ENCODE results near the gene PRM1. TPM values are rescaled to one million over a fixed set of nuclear protein-coding genes. Genes with fewer than 3 reads are reported as not detected.

The PRM1 gene
- total and polyA plus RNA-seq, 11 donors, result not detected

DNA sequence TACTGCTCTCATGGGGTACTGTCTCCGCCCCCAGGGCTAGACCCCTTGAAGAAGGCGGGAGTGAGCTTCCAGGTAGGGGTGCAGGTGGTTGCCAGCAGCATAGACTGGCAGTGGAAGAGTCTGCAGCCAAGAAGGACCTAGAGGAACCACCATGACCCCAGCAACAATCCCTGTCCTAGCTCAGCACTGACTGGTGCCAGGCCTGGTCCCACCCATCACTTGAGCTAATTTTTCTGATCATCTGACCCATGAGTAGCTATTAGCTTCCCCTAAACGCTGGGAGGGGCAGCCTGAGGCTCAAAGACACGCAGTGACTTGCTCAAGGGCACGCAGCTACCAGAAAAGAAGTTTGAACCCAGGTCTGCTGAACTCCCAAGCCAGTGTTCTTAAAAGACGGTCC is 8.6 kb downstream of the PRM1 start:
- Histone ChIP-seq H3K9me3 (no peaks in the 10 kb centered on the region), H3K4me3 (no peak overlapping the region), H3K27me3 (no peaks in the 10 kb centered on the region), H3K4me1 (no peaks in the 10 kb centered on the region), H3K27ac (no peak overlapping the region), H3K36me3 (no peaks in the 10 kb centered on the region)
- no peak for DNase-seq
- ATAC-seq, result no peak
- intact Hi-C loops (cut with DNase I), result no loop called here
- 90 to 92% (median 91%) methylated on average over 4 to 6 of the region's 6 CpGs for WGBS, 4 donors
- TF ChIP-seq POLR2A (IDR thresholded peaks at IDR 0.05), result no peak
- TF ChIP-seq, protein P1, sequence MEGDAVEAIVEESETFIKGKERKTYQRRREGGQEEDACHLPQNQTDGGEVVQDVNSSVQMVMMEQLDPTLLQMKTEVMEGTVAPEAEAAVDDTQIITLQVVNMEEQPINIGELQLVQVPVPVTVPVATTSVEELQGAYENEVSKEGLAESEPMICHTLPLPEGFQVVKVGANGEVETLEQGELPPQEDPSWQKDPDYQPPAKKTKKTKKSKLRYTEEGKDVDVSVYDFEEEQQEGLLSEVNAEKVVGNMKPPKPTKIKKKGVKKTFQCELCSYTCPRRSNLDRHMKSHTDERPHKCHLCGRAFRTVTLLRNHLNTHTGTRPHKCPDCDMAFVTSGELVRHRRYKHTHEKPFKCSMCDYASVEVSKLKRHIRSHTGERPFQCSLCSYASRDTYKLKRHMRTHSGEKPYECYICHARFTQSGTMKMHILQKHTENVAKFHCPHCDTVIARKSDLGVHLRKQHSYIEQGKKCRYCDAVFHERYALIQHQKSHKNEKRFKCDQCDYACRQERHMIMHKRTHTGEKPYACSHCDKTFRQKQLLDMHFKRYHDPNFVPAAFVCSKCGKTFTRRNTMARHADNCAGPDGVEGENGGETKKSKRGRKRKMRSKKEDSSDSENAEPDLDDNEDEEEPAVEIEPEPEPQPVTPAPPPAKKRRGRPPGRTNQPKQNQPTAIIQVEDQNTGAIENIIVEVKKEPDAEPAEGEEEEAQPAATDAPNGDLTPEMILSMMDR (IDR thresholded peaks at IDR 0.05), result no peak

DNA sequence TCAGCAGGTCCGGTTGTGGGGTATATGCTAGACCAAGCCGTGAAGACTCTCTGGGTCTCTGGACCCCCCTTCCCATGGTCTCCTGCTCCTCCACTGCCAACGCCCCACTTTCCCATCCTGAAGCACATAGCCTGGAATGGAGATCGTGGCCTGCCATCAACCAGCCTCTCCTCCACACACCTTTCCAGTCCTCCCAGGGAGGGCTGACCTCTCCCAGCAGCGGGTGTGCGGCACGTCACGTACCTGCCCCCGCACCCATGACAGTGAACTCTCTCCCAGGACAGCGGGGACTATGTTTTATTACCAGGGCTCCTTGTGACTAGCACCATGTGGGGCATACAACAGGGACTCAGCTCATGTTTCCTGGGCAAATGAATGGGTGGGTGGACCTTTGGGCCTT is 9.5 kb downstream of the PRM1 start:
- Histone ChIP-seq H3K9me3 (no peaks in the 10 kb centered on the region), H3K27me3 (no peaks in the 10 kb centered on the region), H3K36me3 (no peaks in the 10 kb centered on the region), H3K4me3 (no peak overlapping the region), H3K27ac (no peak overlapping the region), H3K4me1 (no peaks in the 10 kb centered on the region)
- TF ChIP-seq, protein P1 (IDR thresholded peaks at IDR 0.05), result no peak
- no peak for TF ChIP-seq POLR2A (IDR thresholded peaks at IDR 0.05)
- no peak for DNase-seq
- WGBS, 4 donors, result 93 to 96% (median 96%) methylated on average over 10 of the region's 10 CpGs
- no peak for ATAC-seq
- intact Hi-C loops (cut with DNase I), result no loop called here

DNA sequence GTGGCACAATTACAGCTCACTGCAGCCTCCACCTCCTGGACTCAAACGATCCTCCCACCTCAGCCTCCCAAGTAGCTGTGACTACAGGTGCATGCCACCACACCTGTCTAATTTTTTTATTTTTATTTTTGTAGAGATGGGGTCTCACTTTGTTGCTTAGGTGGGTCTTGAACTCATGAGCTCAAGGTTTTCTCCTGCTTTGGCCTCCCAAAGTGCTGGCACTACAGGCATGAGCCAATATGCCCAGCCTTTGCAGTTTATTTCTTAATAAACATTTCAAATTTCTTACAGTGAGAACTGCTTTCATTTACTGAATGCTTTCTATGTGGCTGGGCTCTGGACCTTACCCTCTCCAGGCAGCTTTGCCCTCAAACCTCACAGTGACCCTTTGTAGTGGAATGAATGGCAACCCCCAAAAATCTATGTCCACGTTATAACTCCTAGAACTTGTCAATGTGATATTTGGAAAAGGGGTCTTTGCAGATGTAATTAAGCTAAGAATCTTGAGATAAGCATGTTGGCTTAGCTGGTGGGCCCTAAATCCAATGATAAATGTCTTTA is 10.4 kb downstream of the PRM1 start:
- WGBS, 4 donors, result 93 to 98% (median 95%) methylated on average over 2 of the region's 2 CpGs
- H3K4me1 ChIP-seq, result no peaks in the 10 kb centered on the region
- H3K27ac ChIP-seq, result no peak overlapping the region
- H3K36me3 ChIP-seq, result no peaks in the 10 kb centered on the region
- DNase-seq (no peak), ATAC-seq (no peak)
- intact Hi-C loops (cut with DNase I), result no loop called here
- H3K27me3 ChIP-seq, result no peaks in the 10 kb centered on the region
- TF ChIP-seq, protein P1 (IDR thresholded peaks at IDR 0.05), result no peak
- no peak for TF ChIP-seq POLR2A (IDR thresholded peaks at IDR 0.05)
- no peak overlapping the region for H3K4me3 ChIP-seq
- no peaks in the 10 kb centered on the region for H3K9me3 ChIP-seq

DNA sequence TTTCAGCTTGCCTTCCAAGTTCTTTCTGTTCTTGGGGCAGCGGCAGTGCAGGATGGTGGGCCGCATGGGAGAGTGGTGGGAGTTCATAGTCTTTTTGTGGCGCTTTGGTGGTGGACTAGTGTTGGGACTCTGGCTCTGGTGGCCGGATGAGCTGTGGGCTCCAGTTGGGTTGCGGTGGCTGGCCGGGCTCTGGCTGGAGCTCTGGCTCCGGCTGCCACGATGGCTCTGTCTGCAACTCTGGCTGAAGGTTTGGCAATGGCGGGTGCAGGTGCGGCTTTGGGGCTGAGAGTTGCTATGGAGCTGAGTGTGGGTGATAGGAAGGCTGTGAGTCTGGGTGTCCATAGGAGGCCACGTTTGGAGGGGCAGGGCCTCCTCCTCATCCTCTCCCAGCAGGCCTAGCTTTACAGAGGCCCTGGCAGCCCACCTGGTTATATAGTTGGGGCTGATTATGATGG is 12.2 kb downstream of the PRM1 start, which contains the start of gene TNP2:
TSS of gene TNP2 (minus strand) at position 405 of the 455 bp plus-strand sequence. CDS start at position 342, 63 bp downstream.
- H3K9me3 ChIP-seq, result no peaks in the 10 kb centered on the region
- H3K4me1 ChIP-seq, result no peaks in the 10 kb centered on the region
- no peaks in the 10 kb centered on the region for H3K27me3 ChIP-seq
- WGBS, 4 donors, result 91 to 98% (median 94%) methylated on average over 11 of the region's 11 CpGs
- intact Hi-C loops (cut with DNase I), result no loop called here
- H3K27ac ChIP-seq, result no peak within 1 kb of the TSS
- no peak within 1 kb of the TSS for H3K4me3 ChIP-seq
- DNase-seq (no peak), ATAC-seq (no peak)
- H3K36me3 ChIP-seq, result no peaks in the 10 kb centered on the region
- TF ChIP-seq POLR2A (IDR thresholded peaks at IDR 0.05), result no peak
- TF ChIP-seq, protein P1 (IDR thresholded peaks at IDR 0.05), result no peak
